A549 treated with AZD9567 at 1 μM for 4 hours (cell line): ENCODE results near the gene HILPDA. TPM values are rescaled to one million over a fixed set of nuclear protein-coding genes. Genes with fewer than 3 reads are reported as not detected.

Experiments used
- total RNA-seq: library from RNA; stranded (reverse); fragments of 200-300 nt; extraction: Qiagen RNA extraction; gene quantifications from 5 replicates; pipeline ENCODE4 v1.2.3, GENCODE V29; 2022; ENCODE audit not compliant: insufficient read depth

HILPDA gene
- total RNA-seq = 9.8 to 25.3 TPM (median 22.4 TPM) in 5 replicates

GRCh38 chr7:128455543-128456254, at the start of gene HILPDA:
TSS of gene HILPDA (plus strand) at chr7:128455878. CDS start at chr7:128457269, 1,391 bp downstream.

DNA sequence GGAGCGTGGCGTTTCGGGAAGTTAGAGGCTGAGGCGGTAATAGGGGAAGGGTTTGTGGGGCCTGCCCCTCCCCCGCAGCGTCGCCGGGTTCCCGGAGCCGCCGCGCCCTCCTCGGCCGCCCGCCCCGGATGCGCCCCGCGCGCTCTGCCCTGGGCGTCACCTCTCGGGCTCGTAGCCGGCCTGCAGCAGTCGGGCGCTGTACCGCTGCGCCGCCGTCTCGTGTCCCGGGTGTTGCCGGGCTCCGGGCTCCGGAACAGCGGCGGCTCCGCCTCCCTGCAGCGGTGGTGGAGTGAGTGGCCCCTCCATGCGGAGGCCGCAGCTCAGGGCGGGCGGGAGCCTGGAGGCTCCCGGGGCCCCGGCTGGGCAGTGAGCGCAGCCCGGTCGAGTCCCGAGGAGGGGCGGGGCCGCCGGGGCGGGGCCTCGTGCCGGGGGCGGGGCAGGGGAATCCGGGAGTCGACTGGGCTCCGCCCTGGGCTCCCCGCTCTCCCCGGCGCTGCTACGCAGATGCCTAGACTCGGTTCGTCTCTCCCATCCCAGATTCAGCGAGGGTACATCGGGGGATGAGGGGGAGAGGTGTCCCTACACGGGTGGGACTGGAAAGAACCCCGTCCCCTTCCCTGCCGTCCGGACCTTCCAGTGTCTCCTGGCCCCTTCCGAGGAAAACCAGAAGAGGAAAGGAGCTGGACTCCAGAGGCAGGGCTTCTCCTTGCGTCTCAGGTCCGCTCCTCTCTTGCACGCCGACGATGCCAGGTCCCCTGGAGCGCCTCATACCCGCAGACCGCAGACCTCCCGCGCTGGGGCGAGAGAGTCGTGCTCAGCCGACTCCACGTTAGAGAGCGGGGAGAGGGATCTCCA, 45.9 kb upstream of the HILPDA start, which contains the start of gene IMPDH1:
TSS of gene IMPDH1 (minus strand) at position 387 of the 855 bp plus-strand sequence. CDS start at position 306, 81 bp downstream.

GRCh38 chr7:128476402-128477335, 21.0 kb downstream of the HILPDA start, which contains the start of gene METTL2B:
TSS of gene METTL2B (plus strand) at chr7:128476748. CDS start at chr7:128476766, 18 bp downstream.

Other genes with a start within 250 kb of the HILPDA start
- gene LEP, start 214.6 kb upstream of the HILPDA start, total RNA-seq = not detected in 5 replicates
- 53.2 to 70.3 TPM (median 59.0 TPM) in 5 replicates for gene RBM28, start 112.0 kb upstream of the HILPDA start, total RNA-seq
- gene PRRT4, start 94.2 kb upstream of the HILPDA start, total RNA-seq = 0.29 to 0.51 TPM (median 0.36 TPM) in 4 of 5 replicates, not detected in the other
- gene IMPDH1, start 45.9 kb upstream of the HILPDA start, total RNA-seq = 110 to 128 TPM (median 123 TPM) in 5 replicates
- 15.0 to 27.2 TPM (median 25.7 TPM) in 5 replicates for gene METTL2B, start 20.9 kb downstream of the HILPDA start, total RNA-seq
- gene GARIN1A, start 216.4 kb downstream of the HILPDA start, total RNA-seq = 0.65 to 0.85 TPM (median 0.67 TPM) in 4 of 5 replicates, not detected in the other